ENCODE results near the gene TECTB.

The TECTB gene

DNA sequence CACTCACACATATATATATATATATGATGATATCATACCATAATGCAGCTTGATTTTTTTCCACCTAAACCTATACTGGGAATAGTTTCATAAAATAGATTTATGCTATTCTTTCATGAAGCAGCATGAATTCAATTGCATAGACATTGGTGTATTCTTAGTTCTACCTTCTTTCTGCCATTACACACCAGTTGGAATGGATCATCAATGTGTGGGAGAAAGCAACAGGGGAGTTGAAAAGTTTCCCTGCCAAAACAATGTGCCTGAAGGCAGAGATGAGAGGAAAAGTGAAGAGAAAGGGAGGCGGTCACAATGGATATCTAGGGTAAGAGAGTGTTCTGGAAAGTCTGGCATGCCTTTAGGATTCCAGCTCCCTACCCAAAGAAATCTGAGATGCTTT lies 65.6 kb downstream of the TECTB start:
- DNase-seq = no peak

DNA sequence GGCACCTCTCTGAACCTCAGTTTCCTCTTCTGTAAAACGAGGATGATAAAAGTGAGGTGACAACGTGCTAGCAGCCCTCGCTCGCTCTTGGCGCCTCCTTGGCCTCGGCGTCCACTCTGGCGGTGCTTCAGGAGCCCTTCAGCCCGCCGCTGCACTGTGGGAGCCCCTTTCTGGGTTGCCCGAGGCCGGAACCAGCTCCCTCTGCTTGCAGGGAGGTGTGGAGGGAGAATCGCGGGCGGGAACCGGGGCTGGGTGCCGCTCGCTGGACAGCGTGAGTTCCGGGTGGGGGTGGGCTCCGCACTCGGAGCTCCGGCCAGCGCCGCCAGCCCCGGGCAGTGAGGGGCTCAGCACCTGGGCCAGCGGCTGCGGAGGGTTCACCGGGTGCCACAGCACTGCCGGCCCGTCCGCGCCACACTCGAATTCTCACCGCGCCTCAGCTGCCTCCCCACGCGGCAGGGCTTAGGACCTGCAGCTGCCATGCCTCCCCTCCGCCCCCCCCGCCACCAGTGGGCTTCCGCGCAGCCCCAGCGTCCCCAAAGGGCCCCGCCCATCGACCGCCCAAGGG lies 66.4 kb downstream of the TECTB start:
- DNase-seq = no peak

DNA sequence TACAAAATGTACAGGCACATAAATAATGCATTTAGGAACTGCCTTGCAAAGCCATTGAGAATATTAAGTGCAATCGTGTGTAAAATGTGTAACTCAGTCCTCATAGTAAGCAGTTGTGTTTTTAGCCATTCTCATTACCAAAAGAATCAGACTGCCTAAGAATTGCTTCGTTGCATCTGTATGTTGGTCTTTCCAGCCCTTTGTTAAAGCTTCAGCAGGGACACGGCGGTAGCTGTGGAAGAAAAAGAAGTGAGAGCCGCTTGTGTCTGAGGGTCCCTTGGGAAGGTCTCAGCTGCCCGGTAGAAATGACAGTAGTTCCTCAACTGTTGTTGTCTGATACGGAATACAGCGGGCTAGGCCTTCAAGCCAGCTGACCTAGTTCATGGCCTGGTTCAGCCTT lies 67.9 kb downstream of the TECTB start:
- DNase-seq = no peak

DNA sequence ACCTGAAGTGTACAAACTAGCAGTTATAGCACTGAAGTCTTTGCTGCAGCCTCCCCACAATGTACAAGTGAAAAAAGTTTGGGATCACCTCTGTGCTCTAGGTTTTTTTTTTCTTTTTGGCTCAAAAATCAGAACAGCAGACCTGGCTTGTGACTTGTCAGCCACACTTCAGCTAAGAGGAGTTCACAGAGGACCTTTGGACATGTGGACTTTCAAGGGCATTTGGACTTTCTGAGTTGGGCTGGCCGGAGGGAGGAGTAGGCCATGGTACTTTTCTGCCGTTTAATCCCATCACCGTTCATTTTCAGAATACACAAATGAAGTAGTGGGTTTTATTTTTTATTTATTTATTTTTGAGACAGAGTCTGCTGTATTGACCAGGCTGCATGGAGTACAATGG lies 68.8 kb downstream of the TECTB start:
- no peak for DNase-seq

DNA sequence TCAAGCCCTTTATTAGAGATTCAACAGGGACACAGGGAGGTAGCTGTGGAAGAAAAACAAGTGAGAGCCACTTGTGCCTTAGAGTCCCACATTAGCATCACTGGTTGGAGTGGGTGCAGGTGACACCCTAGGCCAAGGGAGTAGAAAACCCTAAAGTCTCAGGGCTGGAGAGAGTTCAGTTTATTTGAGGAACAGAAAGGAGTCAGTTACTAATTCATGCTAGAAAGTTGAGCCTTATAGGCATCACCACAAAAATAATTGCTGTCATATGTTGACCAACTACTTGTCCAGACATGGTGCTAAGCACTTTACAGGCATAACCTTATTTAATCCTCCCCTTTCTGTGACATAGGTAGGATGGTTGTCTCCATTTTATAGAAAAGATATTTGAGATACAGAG lies 69.8 kb downstream of the TECTB start:
- peak; percentile 18 for DNase-seq
